Left hindlimb (tissue), 1 donor: ENCODE data around the gene LGALS8.

Experiments
- DNase-seq: peaks from one replicate; pipeline ENCODE4 v3.0.0-alpha.2; 2018

Gene LGALS8

GRCh38 chr1:236509647-236510401 lies 14.0 kb upstream of the LGALS8 start:
- DNase-seq, result no peak

DNA sequence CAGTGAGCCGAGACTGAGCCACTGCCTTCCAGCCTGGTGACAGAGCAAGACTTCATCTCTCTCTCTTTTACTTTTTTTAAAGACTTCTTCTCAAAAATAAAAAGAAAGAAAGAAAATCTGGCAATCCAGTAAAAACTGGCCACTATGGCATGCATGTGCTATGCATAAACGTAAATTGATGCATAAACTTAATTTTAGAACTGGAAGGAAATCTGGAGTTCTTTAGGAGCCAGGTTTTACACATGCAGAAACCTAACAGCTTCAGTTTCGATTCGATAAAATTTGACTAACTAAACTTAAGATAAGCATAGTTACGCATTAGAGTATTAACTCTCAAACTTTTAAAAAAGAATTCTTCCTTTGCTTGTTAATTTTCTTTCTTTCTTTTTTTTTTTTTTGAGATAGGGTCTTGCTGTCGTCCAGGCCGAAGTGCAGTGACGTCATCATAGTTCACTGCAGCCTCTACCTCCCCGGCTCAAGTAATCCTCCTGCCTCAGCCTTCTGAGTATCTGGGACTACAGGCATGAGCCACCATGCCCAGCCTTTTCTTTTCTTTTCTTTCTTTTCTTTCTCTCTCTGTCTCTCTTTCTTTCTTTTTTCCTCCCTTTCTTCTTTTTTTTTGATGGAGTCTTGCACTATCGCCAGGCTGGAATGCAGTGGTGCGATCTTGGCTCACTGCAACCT lies 11.9 kb upstream of the LGALS8 start:
- DNase-seq, result no peak

DNA sequence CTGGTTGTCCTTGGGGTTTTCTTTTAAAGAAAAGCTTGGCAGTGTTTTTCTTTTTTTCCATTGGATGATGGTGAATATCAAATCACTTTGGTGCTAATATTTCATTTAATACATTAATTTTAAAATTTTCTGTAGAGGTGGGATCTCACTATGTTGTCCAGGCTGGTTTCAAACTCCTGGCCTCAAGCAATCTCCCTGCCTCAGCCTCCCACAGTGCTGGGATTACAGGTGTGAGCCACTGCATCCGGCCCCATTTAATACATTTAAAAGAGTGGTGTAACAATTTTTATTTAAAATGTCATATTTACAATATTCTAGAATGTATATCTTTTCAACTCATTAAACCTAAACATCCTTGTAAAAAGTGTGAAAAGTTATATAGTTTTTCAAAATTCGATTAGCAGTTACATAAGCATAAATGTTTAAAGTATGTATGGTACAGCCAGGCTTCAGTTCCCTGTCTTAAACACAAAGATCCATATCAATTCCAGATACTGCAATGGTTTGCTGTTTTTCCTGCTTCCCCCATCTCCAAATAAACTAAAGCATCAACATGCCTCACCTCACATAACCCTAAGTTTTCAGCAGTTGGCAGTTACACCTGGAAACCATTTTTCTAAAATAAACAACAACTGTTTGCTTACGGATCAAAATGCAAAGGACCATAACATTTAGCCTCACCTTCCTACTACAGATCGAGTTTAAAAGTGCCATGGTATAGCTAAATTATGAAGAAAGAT lies 8.9 kb upstream of the LGALS8 start:
- DNase-seq, result no peak

GRCh38 chr1:236515443-236515958 lies 8.3 kb upstream of the LGALS8 start:
- peak; percentile 35 for DNase-seq

DNA sequence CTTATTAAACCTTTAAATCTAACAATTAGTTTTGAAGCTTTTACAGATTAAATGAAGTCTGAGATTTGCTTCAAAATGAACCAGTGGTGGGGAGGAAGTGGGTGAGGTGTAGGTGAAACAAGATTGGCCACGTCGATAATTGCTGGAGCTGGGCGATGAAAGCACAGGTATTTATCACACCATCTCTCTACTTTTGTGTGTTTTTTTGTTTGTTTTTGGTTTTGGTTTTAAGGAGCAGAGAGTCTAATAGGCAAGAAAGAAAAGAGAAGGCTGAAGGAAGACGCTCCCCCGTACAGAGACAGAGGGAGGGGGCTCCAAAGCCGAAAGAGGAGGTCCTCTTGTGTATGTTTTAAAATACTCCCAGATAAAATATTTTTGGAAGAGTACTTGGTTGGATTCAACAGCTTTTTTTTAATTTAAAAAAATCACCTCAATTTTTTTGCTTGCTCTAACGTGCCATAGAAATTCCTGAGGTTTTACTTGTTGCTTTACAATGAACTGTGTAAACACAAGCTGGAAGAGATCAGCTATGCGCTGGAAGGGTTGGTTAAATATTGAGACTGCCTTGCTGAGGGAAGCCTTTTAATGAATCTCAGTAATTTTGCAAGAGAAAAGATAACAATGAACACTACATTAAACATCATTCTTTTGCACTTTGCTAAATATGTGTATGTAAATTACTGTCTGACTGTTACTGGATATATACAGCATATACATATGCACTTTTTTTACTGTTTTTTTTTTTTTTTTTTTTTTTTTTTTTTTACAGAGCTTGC lies 6.7 kb upstream of the LGALS8 start:
- no peak for DNase-seq

- no peak for DNase-seq
These were observed 5.5 kb upstream of the LGALS8 start for GRCh38 chr1:236518322-236518721.

DNA sequence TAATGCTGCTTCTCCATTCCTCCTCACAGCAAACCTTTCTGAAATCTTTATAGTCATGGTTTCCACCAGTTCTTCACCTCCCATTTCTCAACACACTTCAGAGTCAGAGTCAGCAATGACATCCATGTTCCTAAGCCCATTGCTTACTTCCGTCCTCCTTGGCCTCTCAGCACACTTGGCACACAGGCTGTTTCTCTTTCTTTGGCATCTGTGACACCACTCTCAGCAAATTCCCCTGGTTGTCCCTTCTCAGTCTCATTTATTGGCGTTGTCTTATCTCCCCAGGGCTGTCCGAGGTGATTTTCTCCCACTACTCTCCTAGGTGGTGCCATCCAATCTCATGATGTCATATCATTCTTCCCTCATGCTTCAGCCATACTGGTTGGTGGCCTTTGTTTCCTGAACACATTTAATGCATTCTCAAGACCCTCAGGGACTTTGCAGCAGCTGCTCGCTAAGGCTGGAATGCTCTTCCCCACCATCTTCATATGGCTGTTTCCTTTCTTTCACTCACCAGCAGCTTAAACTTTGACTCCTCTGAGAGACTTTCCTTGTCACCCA lies 3.3 kb upstream of the LGALS8 start:
- DNase-seq, result no peak

GRCh38 chr1:236522937-236523703 lies 662 bp upstream of the LGALS8 start:
- DNase-seq, result no peak

DNA sequence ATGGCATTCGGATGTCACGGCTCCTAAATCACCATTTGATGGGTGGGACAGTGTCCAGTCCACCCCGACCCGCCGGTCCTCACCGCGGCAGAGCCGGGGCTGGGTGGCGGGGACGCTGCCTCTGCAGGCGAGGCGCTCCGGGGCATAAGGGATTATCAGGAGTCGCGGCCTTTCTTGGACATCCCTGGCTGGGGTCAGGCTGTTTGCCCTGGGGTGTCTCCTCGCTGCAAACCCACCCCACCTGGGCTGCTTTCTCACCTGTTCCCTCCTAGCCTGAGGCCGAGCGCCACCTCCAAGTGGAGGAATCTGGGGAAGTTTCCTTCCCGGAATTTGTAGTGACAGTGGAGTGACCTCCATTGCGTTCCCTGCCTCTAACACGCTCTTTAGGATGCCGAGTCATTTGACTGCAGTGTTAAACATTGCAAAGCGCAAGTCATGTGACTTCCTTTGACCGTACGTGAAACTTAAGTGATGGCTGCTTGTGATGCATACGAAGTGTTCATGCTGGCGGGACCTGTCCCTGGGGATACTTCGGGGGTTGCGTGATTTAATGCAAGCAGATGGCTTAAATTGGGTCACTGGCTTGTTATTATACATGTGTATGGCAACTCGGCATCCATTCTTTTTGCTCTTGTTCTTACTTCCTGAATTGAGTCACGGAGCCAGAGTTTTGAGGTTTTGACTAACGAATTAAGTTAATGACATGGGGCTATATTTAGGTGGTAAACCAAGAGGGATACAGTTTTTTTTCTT lies 536 bp downstream of the LGALS8 start:
- DNase-seq, result peak; percentile 80

GRCh38 chr1:236524895-236525184 lies 1.1 kb downstream of the LGALS8 start:
- DNase-seq, result no peak

DNA sequence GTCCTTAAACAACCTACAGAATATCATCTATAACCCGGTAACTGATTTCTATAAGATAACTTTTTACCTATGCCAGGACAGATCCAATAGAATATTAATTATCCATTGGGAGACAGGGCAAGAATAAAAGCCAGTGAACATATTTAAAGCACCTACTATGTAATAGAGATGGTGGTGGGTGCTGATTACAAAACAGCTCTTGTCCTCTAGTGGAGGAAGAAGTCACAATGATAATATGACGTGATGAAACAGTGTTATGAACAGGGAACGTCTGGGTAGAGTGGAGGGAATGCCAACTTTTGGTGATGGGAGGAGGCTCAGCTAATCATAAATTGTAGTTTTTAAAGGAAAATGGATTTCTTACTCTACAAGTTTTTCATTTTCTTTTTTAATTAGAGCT lies 2.3 kb downstream of the LGALS8 start:
- no peak for DNase-seq

- DNase-seq, result no peak
These were observed 6.5 kb downstream of the LGALS8 start for GRCh38 chr1:236530286-236530685.

GRCh38 chr1:236530959-236531358 lies 7.2 kb downstream of the LGALS8 start:
- no peak for DNase-seq

DNA sequence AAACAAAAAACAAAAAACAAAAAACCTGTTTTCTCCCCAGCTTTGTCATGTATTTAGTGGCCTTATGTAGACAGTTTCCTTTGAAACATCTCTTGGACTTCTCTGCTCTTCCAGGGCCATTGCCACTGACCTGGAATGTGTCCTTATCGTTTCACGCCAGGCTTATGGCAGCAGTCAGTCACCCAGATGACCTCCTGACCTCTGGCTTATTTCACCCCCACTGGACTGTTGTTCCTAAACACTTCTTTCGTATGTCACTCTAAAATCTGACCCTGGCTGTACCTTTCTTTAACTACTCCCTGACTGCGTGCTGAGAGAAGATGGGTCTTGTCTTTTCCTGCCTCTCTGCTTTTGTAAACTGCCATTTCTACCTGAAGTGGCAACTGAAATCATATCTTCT lies 9.1 kb downstream of the LGALS8 start:
- no peak for DNase-seq

- no peak for DNase-seq
These were observed 10.4 kb downstream of the LGALS8 start for GRCh38 chr1:236534151-236534651.

- DNase-seq, result no peak
These were observed 11.4 kb downstream of the LGALS8 start for GRCh38 chr1:236535190-236535589.

DNA sequence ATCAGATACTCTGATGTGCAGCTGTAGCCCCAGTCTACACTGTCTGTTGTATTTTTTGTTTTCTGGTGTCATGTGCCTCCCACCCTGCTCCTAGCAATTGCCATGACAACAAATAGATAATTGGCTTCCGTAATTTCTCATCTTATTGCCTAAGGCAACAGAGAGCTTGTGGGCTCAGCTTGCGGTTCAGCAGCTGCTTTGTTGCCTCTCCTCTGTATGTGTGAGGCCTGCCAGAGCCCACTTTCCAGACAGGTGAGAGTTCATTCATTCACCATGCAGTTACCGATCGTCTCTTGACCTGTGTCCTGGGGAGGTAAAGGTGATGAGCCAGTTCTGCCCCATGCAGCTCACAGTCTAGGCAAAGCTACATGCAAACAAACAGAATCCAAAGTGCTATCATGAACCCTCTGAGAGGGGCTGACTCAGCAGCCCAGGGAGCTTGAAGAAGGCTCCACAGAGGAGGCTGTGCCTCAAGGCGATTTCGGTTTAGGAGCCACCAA lies 11.9 kb downstream of the LGALS8 start:
- DNase-seq, result no peak

- no peak for DNase-seq
These were observed 12.8 kb downstream of the LGALS8 start for GRCh38 chr1:236536540-236536939.

- DNase-seq, result no peak
These were observed 17.2 kb downstream of the LGALS8 start for GRCh38 chr1:236540813-236541465.

- DNase-seq, result no peak
These were observed 17.9 kb downstream of the LGALS8 start for GRCh38 chr1:236541710-236542109.
